ENCODE results near the gene RAB7A. TPM values are rescaled to one million over a fixed set of nuclear protein-coding genes. Genes with fewer than 3 reads are reported as not detected.

The RAB7A gene
- total and polyA plus RNA-seq, 2 of the 13 experiments (the other 11 are each of a cell fraction or from before 2014, with no cell fraction given) = 26.5 to 182 TPM

GRCh38 chr3:128794770-128795649 lies 69.0 kb downstream of the RAB7A start (continued):
- TF ChIP-seq TRIM24 (CRISPR knock-in tag; IDR thresholded peaks at IDR 0.05) = no peak
- TF ChIP-seq ZNF44 (CRISPR knock-in tag; IDR thresholded peaks at IDR 0.05) = 0 out of 2 replicates have a peak, but pooled peaks have one; percentile 48
- TF ChIP-seq HOXA5 (CRISPR knock-in tag; IDR thresholded peaks at IDR 0.05) = 0 out of 2 replicates have a peak, but pooled peaks have one; percentile 42
- TF ChIP-seq NFKB2 (CRISPR knock-in tag; IDR thresholded peaks at IDR 0.05; ENCODE audit: borderline replicate concordance) = no peak
- no peak for TF ChIP-seq HMGA1 (CRISPR knock-in tag; conservative IDR thresholded peaks at IDR 0.05)
- no peak for TF ChIP-seq ZNF784 (CRISPR knock-in tag; IDR thresholded peaks at IDR 0.05; ENCODE audit: borderline replicate concordance)
- no peak for TF ChIP-seq ZNF773 (CRISPR knock-in tag; IDR thresholded peaks at IDR 0.05; ENCODE audit: borderline replicate concordance)
- TF ChIP-seq, protein P1, sequence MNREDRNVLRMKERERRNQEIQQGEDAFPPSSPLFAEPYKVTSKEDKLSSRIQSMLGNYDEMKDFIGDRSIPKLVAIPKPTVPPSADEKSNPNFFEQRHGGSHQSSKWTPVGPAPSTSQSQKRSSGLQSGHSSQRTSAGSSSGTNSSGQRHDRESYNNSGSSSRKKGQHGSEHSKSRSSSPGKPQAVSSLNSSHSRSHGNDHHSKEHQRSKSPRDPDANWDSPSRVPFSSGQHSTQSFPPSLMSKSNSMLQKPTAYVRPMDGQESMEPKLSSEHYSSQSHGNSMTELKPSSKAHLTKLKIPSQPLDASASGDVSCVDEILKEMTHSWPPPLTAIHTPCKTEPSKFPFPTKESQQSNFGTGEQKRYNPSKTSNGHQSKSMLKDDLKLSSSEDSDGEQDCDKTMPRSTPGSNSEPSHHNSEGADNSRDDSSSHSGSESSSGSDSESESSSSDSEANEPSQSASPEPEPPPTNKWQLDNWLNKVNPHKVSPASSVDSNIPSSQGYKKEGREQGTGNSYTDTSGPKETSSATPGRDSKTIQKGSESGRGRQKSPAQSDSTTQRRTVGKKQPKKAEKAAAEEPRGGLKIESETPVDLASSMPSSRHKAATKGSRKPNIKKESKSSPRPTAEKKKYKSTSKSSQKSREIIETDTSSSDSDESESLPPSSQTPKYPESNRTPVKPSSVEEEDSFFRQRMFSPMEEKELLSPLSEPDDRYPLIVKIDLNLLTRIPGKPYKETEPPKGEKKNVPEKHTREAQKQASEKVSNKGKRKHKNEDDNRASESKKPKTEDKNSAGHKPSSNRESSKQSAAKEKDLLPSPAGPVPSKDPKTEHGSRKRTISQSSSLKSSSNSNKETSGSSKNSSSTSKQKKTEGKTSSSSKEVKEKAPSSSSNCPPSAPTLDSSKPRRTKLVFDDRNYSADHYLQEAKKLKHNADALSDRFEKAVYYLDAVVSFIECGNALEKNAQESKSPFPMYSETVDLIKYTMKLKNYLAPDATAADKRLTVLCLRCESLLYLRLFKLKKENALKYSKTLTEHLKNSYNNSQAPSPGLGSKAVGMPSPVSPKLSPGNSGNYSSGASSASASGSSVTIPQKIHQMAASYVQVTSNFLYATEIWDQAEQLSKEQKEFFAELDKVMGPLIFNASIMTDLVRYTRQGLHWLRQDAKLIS (CRISPR knock-in tag; IDR thresholded peaks at IDR 0.05) = no peak
- TF ChIP-seq SMC3 (IDR thresholded peaks at IDR 0.05; ENCODE audit: low read length) = peak; percentile 90
- peak; percentile 73 for TF ChIP-seq ZNF121 (CRISPR knock-in tag; IDR thresholded peaks at IDR 0.05)
- 0 out of 2 replicates have a peak, but pooled peaks have one; percentile 21 for TF ChIP-seq MED1 (CRISPR knock-in tag; IDR thresholded peaks at IDR 0.05)
- peak; percentile 86 for TF ChIP-seq STAG1 (CRISPR knock-in tag; IDR thresholded peaks at IDR 0.05)
- TF ChIP-seq AGO1 (IDR thresholded peaks at IDR 0.05; ENCODE audit: low read depth, low read length, poor library complexity, severe bottlenecking) = no peak
- peak; percentile 40 for TF ChIP-seq IKZF4 (CRISPR knock-in tag; IDR thresholded peaks at IDR 0.05; ENCODE audit: borderline replicate concordance, low read depth, not compliant biosample characterization)
- TF ChIP-seq, protein P2, sequence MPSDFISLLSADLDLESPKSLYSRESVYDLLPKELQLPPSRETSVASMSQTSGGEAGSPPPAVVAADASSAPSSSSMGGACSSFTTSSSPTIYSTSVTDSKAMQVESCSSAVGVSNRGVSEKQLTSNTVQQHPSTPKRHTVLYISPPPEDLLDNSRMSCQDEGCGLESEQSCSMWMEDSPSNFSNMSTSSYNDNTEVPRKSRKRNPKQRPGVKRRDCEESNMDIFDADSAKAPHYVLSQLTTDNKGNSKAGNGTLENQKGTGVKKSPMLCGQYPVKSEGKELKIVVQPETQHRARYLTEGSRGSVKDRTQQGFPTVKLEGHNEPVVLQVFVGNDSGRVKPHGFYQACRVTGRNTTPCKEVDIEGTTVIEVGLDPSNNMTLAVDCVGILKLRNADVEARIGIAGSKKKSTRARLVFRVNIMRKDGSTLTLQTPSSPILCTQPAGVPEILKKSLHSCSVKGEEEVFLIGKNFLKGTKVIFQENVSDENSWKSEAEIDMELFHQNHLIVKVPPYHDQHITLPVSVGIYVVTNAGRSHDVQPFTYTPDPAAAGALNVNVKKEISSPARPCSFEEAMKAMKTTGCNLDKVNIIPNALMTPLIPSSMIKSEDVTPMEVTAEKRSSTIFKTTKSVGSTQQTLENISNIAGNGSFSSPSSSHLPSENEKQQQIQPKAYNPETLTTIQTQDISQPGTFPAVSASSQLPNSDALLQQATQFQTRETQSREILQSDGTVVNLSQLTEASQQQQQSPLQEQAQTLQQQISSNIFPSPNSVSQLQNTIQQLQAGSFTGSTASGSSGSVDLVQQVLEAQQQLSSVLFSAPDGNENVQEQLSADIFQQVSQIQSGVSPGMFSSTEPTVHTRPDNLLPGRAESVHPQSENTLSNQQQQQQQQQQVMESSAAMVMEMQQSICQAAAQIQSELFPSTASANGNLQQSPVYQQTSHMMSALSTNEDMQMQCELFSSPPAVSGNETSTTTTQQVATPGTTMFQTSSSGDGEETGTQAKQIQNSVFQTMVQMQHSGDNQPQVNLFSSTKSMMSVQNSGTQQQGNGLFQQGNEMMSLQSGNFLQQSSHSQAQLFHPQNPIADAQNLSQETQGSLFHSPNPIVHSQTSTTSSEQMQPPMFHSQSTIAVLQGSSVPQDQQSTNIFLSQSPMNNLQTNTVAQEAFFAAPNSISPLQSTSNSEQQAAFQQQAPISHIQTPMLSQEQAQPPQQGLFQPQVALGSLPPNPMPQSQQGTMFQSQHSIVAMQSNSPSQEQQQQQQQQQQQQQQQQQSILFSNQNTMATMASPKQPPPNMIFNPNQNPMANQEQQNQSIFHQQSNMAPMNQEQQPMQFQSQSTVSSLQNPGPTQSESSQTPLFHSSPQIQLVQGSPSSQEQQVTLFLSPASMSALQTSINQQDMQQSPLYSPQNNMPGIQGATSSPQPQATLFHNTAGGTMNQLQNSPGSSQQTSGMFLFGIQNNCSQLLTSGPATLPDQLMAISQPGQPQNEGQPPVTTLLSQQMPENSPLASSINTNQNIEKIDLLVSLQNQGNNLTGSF (CRISPR knock-in tag; IDR thresholded peaks at IDR 0.05) = no peak
- peak; percentile 25; the same call in 1 of the 2 replicates for TF ChIP-seq ZFX (CRISPR knock-in tag; IDR thresholded peaks at IDR 0.05; ENCODE audit: low read depth)
